Cardiac ventricle fibroblast (primary cell): ENCODE measurements around the gene NEDD8. TPM values are rescaled to one million over a fixed set of nuclear protein-coding genes. Genes with fewer than 3 reads are reported as not detected.

ENCODE experiments used
- total RNA-seq: library from RNA; depleted of rRNA; stranded (reverse); fragments of >200 nt; gene quantifications from 2 replicates; pipeline ENCODE4 v1.2.3, GENCODE V29; 2015

NEDD8 gene
- total RNA-seq: 96.5 and 125 TPM in 2 replicates

GRCh38 chr14:24232121-24232644 is at the start of gene NEDD8:
Gene NEDD8 (minus strand): TSS chr14:24232367. CDS start chr14:24232267, 100 bp downstream.

GRCh38 chr14:24271134-24271833 is 39.1 kb upstream of the NEDD8 start, which contains the start of gene RABGGTA:
Gene RABGGTA (minus strand): TSS chr14:24271597. CDS start chr14:24271115, 482 bp downstream.

GRCh38 chr14:24262821-24263733 is 30.9 kb upstream of the NEDD8 start, which contains the start of gene TGM1:
Gene TGM1 (minus strand): TSS chr14:24263177. CDS start chr14:24262352, 825 bp downstream.

GRCh38 chr14:24232645-24233537 is 724 bp upstream of the NEDD8 start, which contains the start of gene GMPR2:
Gene GMPR2 (plus strand): TSS chr14:24232929. CDS start chr14:24233254, 325 bp downstream.

GRCh38 chr14:24215495-24216344 is 16.4 kb downstream of the NEDD8 start, which contains the start of gene MDP1:
Gene MDP1 (minus strand): TSS chr14:24216066. CDS start chr14:24215955, 111 bp downstream.

GRCh38 chr14:24212924-24213865 is 19.0 kb downstream of the NEDD8 start, which contains the start of gene CHMP4A:
Gene CHMP4A (minus strand): TSS chr14:24213488. CDS start chr14:24213439, 49 bp downstream.

GRCh38 chr14:24195186-24196070 is 36.7 kb downstream of the NEDD8 start, which contains the start of gene TM9SF1:
Gene TM9SF1 (minus strand): TSS chr14:24195441. CDS start chr14:24195019, 422 bp downstream.

GRCh38 chr14:24188251-24189058 is 43.7 kb downstream of the NEDD8 start, which contains the start of gene IPO4:
Gene IPO4 (minus strand): TSS chr14:24188816. CDS start chr14:24188787, 29 bp downstream.

GRCh38 chr14:24171422-24172260 is 60.5 kb downstream of the NEDD8 start, which contains the start of gene REC8:
Gene REC8 (plus strand): TSS chr14:24172080. CDS start chr14:24172553, 473 bp downstream.

Other genes with a start within 250 kb of the NEDD8 start
- 8.2 and 13.2 TPM in 2 replicates for gene DHRS4L2, start 243.4 kb downstream of the NEDD8 start, total RNA-seq
- gene CARMIL3, start 180.4 kb downstream of the NEDD8 start, total RNA-seq: not detected in 2 replicates
- not detected in 2 replicates for gene CPNE6, start 160.8 kb downstream of the NEDD8 start, total RNA-seq
- gene PCK2, start 138.1 kb downstream of the NEDD8 start, total RNA-seq: 8.2 and 11.6 TPM in 2 replicates
- gene DCAF11, start 117.6 kb downstream of the NEDD8 start, total RNA-seq: 41.8 and 49.5 TPM in 2 replicates
- gene NRL, start 117.4 kb downstream of the NEDD8 start, total RNA-seq: 0.73 and 0.75 TPM in 2 replicates
- 0.20 TPM in 1 of 2 replicates, not detected in the other for gene FITM1, start 101.7 kb downstream of the NEDD8 start, total RNA-seq
- gene PSME1, start 96.2 kb downstream of the NEDD8 start, total RNA-seq: 123 and 136 TPM in 2 replicates
- 8.3 and 10.2 TPM in 2 replicates for gene EMC9, start 90.8 kb downstream of the NEDD8 start, total RNA-seq
- gene PSME2, start 85.8 kb downstream of the NEDD8 start, total RNA-seq: 52.9 and 82.8 TPM in 2 replicates
- 50.1 and 66.3 TPM in 2 replicates for gene RNF31, start 84.9 kb downstream of the NEDD8 start, total RNA-seq
- gene IRF9, start 71.1 kb downstream of the NEDD8 start, total RNA-seq: 30.3 and 35.5 TPM in 2 replicates
- 0.25 and 1.1 TPM in 2 replicates for gene REC8, start 60.3 kb downstream of the NEDD8 start, total RNA-seq
- 33.4 and 39.3 TPM in 2 replicates for gene IPO4, start 43.6 kb downstream of the NEDD8 start, total RNA-seq
- gene TM9SF1, start 36.9 kb downstream of the NEDD8 start, total RNA-seq: 73.6 and 75.1 TPM in 2 replicates
- gene TSSK4, start 26.7 kb downstream of the NEDD8 start, total RNA-seq: not detected in 2 replicates
- gene CHMP4A, start 18.9 kb downstream of the NEDD8 start, total RNA-seq: 31.4 and 43.9 TPM in 2 replicates
- gene MDP1, start 16.3 kb downstream of the NEDD8 start, total RNA-seq: 10.2 and 11.2 TPM in 2 replicates
- 49.8 and 65.4 TPM in 2 replicates for gene GMPR2, start 562 bp upstream of the NEDD8 start, total RNA-seq
- 22.0 and 32.4 TPM in 2 replicates for gene TINF2, start 10.3 kb upstream of the NEDD8 start, total RNA-seq
- 0.06 and 0.73 TPM in 2 replicates for gene TGM1, start 30.8 kb upstream of the NEDD8 start, total RNA-seq
- 13.7 and 17.5 TPM in 2 replicates for gene RABGGTA, start 39.2 kb upstream of the NEDD8 start, total RNA-seq
- gene DHRS1, start 67.4 kb upstream of the NEDD8 start, total RNA-seq: 10.7 and 26.9 TPM in 2 replicates
- 9.2 and 9.9 TPM in 2 replicates for gene NOP9, start 67.5 kb upstream of the NEDD8 start, total RNA-seq
- gene CIDEB, start 75.6 kb upstream of the NEDD8 start, total RNA-seq: 1.7 and 1.8 TPM in 2 replicates
- 1.9 and 2.6 TPM in 2 replicates for gene LTB4R2, start 77.8 kb upstream of the NEDD8 start, total RNA-seq
- gene LTB4R, start 79.1 kb upstream of the NEDD8 start, total RNA-seq: 0.59 and 1.1 TPM in 2 replicates
- 0.94 and 2.1 TPM in 2 replicates for gene ADCY4, start 102.7 kb upstream of the NEDD8 start, total RNA-seq
- 1.1 and 2.2 TPM in 2 replicates for gene RIPK3, start 107.6 kb upstream of the NEDD8 start, total RNA-seq
- gene NFATC4, start 135.8 kb upstream of the NEDD8 start, total RNA-seq: 51.0 and 54.5 TPM in 2 replicates
- 7.6 and 9.5 TPM in 2 replicates for gene NYNRIN, start 166.6 kb upstream of the NEDD8 start, total RNA-seq
- 6.6 and 15.3 TPM in 2 replicates for gene CBLN3, start 197.3 kb upstream of the NEDD8 start, total RNA-seq
- gene KHNYN, start 197.6 kb upstream of the NEDD8 start, total RNA-seq: 25.8 and 30.0 TPM in 2 replicates
- 16.9 and 19.3 TPM in 2 replicates for gene SDR39U1, start 210.4 kb upstream of the NEDD8 start, total RNA-seq